ENCODE results near the gene DIDO1. TPM values are rescaled to one million over a fixed set of nuclear protein-coding genes. Genes with fewer than 3 reads are reported as not detected.

Gene DIDO1
- total and polyA plus RNA-seq, 2 of the 13 experiments (the other 11 are each of a cell fraction or from before 2014, with no cell fraction given), result 75.0 to 75.1 TPM

DNA sequence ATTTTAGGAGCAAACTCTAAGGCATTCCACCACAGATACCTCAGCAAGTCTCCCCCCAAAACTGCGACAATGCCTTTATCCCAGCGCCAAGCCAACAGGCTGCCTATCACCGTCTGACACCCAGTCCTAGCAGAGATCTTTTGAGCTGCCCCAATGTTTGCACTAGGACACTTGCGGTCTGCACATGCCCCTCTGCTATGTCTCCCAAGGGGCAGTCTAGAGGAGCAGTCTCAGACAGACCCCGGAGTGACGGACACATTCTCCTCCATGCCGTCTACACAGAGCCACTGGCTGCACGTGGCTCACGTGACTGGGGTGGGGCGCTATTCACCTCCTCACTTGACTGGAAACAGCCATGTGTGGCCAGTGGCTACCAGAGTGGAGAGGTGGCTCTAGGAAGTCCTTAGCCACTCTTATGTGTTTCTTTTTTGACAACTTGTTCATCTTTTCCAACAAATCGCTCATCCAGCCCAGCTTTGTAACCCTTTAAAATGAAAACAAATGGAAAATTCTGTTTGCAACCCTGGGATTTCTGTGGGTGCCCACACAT is 16.0 kb downstream of the DIDO1 start:
- no peak overlapping the region for H3K9ac ChIP-seq (ENCODE audit: insufficient read depth, low read depth, low read length)
- no peak overlapping the region for H3K4me2 ChIP-seq (ENCODE audit: low read depth, low read length)
- no peak overlapping the region for H3K27ac ChIP-seq (ENCODE audit: extremely low read length, insufficient read depth, low read length)
- no peak for TF ChIP-seq RELA (CRISPR knock-in tag; IDR thresholded peaks at IDR 0.05)
- TF ChIP-seq KAT8 (CRISPR knock-in tag; IDR thresholded peaks at IDR 0.05), result no peak
- TF ChIP-seq ZNF724P (CRISPR knock-in tag; IDR thresholded peaks at IDR 0.05; ENCODE audit: borderline replicate concordance), result no peak
- 0 out of 2 replicates have a peak, but pooled peaks have one; percentile 39 for TF ChIP-seq POLR2AphosphoS2 (IDR thresholded peaks at IDR 0.05; ENCODE audit: low read depth, low read length)
- TF ChIP-seq CBX5 (CRISPR knock-in tag; IDR thresholded peaks at IDR 0.05; ENCODE audit: borderline replicate concordance), result 0 out of 2 replicates have a peak, but pooled peaks have one; percentile 28
- TF ChIP-seq, protein P1, sequence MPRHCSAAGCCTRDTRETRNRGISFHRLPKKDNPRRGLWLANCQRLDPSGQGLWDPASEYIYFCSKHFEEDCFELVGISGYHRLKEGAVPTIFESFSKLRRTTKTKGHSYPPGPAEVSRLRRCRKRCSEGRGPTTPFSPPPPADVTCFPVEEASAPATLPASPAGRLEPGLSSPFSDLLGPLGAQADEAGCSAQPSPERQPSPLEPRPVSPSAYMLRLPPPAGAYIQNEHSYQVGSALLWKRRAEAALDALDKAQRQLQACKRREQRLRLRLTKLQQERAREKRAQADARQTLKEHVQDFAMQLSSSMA (CRISPR knock-in tag; IDR thresholded peaks at IDR 0.05), result peak; percentile 30; the same call in 1 of the 2 replicates
- TF ChIP-seq ZSCAN12 (CRISPR knock-in tag; IDR thresholded peaks at IDR 0.05), result no peak
- TF ChIP-seq ZSCAN21 (CRISPR knock-in tag; IDR thresholded peaks at IDR 0.05; ENCODE audit: borderline replicate concordance), result no peak
- TF ChIP-seq, protein P2, sequence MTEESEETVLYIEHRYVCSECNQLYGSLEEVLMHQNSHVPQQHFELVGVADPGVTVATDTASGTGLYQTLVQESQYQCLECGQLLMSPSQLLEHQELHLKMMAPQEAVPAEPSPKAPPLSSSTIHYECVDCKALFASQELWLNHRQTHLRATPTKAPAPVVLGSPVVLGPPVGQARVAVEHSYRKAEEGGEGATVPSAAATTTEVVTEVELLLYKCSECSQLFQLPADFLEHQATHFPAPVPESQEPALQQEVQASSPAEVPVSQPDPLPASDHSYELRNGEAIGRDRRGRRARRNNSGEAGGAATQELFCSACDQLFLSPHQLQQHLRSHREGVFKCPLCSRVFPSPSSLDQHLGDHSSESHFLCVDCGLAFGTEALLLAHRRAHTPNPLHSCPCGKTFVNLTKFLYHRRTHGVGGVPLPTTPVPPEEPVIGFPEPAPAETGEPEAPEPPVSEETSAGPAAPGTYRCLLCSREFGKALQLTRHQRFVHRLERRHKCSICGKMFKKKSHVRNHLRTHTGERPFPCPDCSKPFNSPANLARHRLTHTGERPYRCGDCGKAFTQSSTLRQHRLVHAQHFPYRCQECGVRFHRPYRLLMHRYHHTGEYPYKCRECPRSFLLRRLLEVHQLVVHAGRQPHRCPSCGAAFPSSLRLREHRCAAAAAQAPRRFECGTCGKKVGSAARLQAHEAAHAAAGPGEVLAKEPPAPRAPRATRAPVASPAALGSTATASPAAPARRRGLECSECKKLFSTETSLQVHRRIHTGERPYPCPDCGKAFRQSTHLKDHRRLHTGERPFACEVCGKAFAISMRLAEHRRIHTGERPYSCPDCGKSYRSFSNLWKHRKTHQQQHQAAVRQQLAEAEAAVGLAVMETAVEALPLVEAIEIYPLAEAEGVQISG (CRISPR knock-in tag; IDR thresholded peaks at IDR 0.05), result no peak
- TF ChIP-seq POLR2A (IDR thresholded peaks at IDR 0.05; ENCODE audit: insufficient read depth in 1 of 2, low read depth in 2 of 2, low read length in 2 of 2), result peak in 1 of 2 experiments; percentile 53; a peak in 3 of 4 replicates
- no peak for TF ChIP-seq ARHGAP35 (CRISPR knock-in tag; IDR thresholded peaks at IDR 0.05; ENCODE audit: borderline replicate concordance)
- TF ChIP-seq RBM22 (optimal IDR thresholded peaks at IDR 0.05; ENCODE audit: low read length), result peak; percentile 92
- TF ChIP-seq, protein P3, sequence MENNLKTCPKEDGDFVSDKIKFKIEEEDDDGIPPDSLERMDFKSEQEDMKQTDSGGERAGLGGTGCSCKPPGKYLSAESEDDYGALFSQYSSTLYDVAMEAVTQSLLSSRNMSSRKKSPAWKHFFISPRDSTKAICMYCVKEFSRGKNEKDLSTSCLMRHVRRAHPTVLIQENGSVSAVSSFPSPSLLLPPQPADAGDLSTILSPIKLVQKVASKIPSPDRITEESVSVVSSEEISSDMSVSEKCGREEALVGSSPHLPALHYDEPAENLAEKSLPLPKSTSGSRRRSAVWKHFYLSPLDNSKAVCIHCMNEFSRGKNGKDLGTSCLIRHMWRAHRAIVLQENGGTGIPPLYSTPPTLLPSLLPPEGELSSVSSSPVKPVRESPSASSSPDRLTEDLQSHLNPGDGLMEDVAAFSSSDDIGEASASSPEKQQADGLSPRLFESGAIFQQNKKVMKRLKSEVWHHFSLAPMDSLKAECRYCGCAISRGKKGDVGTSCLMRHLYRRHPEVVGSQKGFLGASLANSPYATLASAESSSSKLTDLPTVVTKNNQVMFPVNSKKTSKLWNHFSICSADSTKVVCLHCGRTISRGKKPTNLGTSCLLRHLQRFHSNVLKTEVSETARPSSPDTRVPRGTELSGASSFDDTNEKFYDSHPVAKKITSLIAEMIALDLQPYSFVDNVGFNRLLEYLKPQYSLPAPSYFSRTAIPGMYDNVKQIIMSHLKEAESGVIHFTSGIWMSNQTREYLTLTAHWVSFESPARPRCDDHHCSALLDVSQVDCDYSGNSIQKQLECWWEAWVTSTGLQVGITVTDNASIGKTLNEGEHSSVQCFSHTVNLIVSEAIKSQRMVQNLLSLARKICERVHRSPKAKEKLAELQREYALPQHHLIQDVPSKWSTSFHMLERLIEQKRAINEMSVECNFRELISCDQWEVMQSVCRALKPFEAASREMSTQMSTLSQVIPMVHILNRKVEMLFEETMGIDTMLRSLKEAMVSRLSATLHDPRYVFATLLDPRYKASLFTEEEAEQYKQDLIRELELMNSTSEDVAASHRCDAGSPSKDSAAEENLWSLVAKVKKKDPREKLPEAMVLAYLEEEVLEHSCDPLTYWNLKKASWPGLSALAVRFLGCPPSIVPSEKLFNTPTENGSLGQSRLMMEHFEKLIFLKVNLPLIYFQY (CRISPR knock-in tag; IDR thresholded peaks at IDR 0.05; ENCODE audit: borderline replicate concordance), result no peak
- H3K27me3 ChIP-seq (ENCODE audit: control insufficient read depth in 1 of 2, insufficient read depth in 2 of 2, low read length in 2 of 2), result no peaks in the 10 kb centered on the region
- WGBS (ENCODE audit: low lambda C conversion rate), result 95% methylated on average over 11 of the region's 11 CpGs
- peaks cover 83% of the 10 kb centered on the region for H3K79me2 ChIP-seq (ENCODE audit: insufficient read depth, low read length)
- POLR2A ChIA-PET, result no interaction called here
- peaks cover 72% of the 10 kb centered on the region for H4K20me1 ChIP-seq (ENCODE audit: insufficient read depth, low read length)
- FAIRE-seq (no peak), DNase-seq (ENCODE audit: low spot score) (no peak), ATAC-seq (no peak)
- BruUV-seq (replicated peaks), result no TSS peak
- no peak overlapping the region for H2AFZ ChIP-seq (ENCODE audit: low read length)
- H3K36me3 ChIP-seq (replicated peaks in 1 of 2; ENCODE audit: control insufficient read depth in 1 of 2, insufficient read depth in 2 of 2, low read length in 2 of 2), result peaks cover 75 to 84% of the 10 kb centered on the region in 2 experiments
- in situ Hi-C loops (cut with HindIII; ENCODE audit: extremely low pct_ligation_motif_present, low pct_unique_long_range_greater_than_20kb), result no loop called here
- peaks cover 28% of the 10 kb centered on the region for H3K4me1 ChIP-seq (ENCODE audit: insufficient read depth, low read length)
- intact Hi-C loops (cut with micrococcal nuclease; ENCODE audit: unreplicated experiment), result no loop called here
- no peak overlapping the region for H3K4me3 ChIP-seq (replicated peaks in 1 of 3; ENCODE audit: insufficient read depth in 1 of 3, low read depth in 2 of 3, low read length in 3 of 3)
- no peaks in the 10 kb centered on the region for H3K9me3 ChIP-seq (ENCODE audit: low read length)
- CTCF ChIA-PET (ENCODE audit: low intra/inter-chr PET ratio, low total read pairs), result no interaction called here

Data from HepG2 (cell line).